ENCODE measurements around the gene NPAS2. TPM values are rescaled to one million over a fixed set of nuclear protein-coding genes. Genes with fewer than 3 reads are reported as not detected.

The NPAS2 gene
- total RNA-seq, 4 donors from 2014 or later, result 4.7 to 131 (median 11.2) TPM

- TF ChIP-seq, protein P1, sequence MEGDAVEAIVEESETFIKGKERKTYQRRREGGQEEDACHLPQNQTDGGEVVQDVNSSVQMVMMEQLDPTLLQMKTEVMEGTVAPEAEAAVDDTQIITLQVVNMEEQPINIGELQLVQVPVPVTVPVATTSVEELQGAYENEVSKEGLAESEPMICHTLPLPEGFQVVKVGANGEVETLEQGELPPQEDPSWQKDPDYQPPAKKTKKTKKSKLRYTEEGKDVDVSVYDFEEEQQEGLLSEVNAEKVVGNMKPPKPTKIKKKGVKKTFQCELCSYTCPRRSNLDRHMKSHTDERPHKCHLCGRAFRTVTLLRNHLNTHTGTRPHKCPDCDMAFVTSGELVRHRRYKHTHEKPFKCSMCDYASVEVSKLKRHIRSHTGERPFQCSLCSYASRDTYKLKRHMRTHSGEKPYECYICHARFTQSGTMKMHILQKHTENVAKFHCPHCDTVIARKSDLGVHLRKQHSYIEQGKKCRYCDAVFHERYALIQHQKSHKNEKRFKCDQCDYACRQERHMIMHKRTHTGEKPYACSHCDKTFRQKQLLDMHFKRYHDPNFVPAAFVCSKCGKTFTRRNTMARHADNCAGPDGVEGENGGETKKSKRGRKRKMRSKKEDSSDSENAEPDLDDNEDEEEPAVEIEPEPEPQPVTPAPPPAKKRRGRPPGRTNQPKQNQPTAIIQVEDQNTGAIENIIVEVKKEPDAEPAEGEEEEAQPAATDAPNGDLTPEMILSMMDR (IDR thresholded peaks at IDR 0.05; ENCODE audit: low read depth), result no peak
Measured at GRCh38 chr2:101032084-101032776, 212.3 kb downstream of the NPAS2 start.

- TF ChIP-seq, protein P1 (IDR thresholded peaks at IDR 0.05; ENCODE audit: low read depth), result no peak
Measured at GRCh38 chr2:101036562-101036961, 216.6 kb downstream of the NPAS2 start.

GRCh38 chr2:101037161-101037755 lies 217.3 kb downstream of the NPAS2 start:
- TF ChIP-seq, protein P1 (IDR thresholded peaks at IDR 0.05; ENCODE audit: low read depth), result no peak

DNA sequence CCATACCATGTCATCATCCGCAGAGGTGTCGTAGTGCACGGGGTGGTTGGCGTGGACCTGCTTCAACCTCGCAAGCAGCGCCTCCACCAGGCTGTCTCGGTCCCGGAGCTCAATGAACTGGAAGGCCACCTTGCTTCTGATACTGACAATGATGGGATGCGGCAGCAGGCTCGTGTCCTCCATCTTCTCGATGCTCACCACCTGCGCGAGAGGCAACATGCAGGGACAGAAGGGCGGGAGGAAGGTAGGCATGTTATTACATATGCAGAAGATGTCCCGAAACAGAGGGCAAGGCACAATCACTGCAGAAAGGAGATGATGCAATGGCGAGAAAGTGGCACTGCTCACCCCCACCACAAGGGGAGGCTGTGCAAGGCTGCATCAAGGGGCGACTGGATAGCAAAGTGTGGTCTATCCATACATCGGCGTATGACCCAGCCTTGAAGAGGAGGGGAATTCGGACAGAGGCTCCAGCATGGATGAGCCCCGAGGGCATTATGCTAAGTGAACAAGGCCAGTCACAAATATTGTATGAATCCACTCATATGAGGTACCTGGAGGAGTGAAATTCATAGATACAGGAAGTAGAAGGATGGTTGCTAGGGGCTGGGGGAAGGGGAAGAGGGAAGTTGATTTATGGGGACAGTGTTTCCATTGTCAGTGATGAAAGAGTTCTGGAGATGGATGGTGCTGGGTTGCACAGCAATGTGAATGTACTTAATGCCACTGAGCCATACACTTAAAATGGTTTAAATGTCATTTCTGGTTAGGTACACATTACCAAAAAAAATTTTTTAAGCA lies 218.7 kb downstream of the NPAS2 start:
- TF ChIP-seq, protein P1 (IDR thresholded peaks at IDR 0.05; ENCODE audit: low read depth), result no peak

DNA sequence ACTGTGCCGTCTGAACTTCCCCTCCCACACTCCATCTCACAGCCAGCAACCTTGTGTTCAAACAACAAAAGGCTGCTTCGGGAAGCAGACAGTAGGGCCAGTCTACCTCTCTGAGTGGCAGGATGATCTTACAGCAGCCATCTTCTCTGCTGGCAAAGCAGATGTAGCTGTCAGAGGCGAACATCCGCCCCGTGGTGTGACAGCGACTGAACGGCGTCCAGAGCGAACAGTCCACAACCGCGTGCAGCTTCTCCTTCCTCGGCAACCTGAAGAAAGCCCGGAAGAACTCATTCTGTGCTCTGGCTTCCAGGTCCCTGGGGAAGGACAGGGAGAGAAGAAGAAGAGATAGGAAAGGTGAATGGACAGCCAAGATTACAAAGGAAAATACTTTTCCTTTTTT lies 220.1 kb downstream of the NPAS2 start:
- TF ChIP-seq, protein P1 (IDR thresholded peaks at IDR 0.05; ENCODE audit: low read depth), result no peak

DNA sequence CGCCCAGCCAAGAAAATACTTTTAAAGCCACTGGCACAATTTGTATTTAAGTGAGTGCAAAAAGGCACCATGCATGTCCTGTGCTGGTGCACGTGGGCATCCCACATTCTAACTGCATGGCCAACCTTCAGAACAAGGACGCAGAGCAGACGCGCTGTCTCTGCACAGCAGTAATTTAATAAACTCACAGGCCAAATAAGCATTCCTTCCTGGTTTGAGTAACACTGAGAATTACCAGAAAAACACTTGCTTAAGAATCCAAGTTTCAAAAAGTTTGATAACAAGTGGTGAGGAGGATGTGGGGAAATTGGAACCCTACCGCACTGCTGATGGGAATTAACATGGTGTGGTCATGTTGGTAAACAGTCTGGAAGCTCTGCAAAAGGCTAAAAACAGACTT lies 220.8 kb downstream of the NPAS2 start:
- TF ChIP-seq, protein P1 (IDR thresholded peaks at IDR 0.05; ENCODE audit: low read depth), result no peak

DNA sequence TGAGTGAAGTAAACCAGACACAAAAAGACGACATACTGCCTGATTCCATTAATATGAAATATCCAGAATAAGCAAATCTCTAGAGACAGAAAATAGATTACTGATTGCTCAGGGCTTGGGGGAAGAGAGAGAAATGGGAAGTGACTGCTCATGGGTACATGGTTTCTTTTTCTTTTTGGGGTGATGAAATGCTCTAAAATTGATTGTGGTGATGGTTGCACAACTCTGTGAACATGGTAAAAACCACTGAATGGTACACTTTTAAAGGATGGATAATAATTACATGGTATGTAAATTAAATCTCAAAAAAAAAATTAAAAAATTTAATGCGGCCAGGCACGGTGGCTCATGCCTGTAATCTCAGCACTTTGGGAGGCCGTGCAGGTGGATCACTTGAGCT lies 221.5 kb downstream of the NPAS2 start:
- TF ChIP-seq, protein P1 (IDR thresholded peaks at IDR 0.05; ENCODE audit: low read depth), result no peak
